Stimulated activated naive CD8-positive, alpha-beta T cell treated with anti-CD3 and anti-CD28 coated beads, Interleukin-15, Interleukin-2, amounts not matched to agents 100 U/mL and 50 U/mL, for 24 hours (primary cell): ENCODE data around the gene FRAT2.
"Not testable (repeated sequence)": the region's sequence is repeated elsewhere in the genome, so short reads cannot be mapped to it uniquely, and the experiment has no call there.

Experiments used
- ATAC-seq: fragments of 150-1000 bp; cut with Tn5 transposase; one replicate; pipeline ENCODE4 v1.10.0; 2021
- DNase-seq: peaks from one replicate; pipeline ENCODE4 v3.0.0; 2021

FRAT2 gene

DNA sequence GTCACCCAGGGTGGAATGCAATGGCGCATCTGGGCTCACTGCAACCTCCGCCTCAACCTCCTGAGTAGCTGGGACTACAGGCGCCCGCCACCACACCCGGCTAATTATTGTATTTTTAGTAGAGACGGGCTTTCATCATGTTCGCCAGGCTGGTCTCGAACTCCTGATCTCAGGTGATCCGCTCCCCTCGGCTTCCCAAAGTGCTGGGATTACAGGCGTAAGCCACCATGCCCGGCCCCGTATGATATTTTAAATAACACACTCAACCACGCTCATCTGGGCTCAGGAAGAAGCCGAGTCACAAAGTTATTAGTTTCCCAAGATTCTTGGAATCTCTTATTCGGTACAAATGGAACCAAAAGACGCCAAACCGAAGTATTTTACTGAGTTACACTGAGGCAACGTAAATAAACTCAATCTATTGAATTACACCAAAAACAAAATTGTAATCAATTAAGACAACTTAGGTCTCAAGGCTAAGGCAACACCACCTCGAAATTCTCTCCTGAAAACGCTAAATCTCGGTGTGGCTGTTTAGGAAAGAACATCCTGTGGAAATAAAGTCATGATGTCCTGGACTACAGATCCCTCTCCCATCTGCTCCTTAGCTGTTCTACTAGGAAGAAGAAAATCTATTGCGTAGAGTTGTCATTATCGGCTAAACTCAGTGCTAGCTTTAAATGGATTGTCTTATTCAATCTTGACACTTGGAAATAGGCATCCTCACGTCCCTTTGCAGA is 43.0 kb downstream of the FRAT2 start:
- DNase-seq = no peak

DNA sequence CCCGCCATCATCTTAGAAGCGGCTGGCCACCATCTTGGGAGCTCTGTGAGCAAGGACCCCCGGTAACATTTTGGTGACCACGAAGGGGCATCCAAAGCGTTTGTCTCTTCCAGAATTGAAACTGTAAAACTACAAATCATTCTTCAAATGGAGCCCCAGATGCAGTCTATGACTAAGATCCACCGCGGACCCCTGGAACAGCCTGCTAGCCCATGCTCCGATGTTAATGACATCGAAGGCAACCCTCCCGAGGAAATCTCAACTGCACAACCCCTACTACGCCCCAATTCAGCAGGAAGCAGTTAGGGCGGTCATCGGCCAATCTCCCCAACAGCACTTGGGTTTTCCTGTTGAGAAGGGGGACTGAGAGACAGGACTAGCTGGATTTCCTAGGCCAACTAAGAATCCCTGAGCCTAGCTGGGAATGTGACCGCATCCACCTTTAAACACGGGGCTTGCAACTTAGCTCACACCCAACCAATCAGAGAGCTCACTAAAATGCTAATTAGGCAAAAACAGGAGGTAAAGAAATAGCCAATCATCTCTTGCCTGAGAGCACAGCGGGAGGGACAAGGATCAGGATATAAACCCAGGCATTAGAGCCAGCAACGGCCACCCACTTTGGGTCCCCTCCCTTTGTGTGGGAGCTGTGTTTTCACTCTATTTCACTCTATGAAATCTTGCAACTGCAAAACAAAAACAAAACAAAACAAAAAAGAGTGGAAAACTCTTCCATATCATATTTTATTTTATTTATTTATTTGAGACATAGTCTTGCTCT is 43.8 kb downstream of the FRAT2 start:
- ATAC-seq, DNase-seq: not testable (repeated sequence)

More for the DNA sequence above, 43.0 kb downstream of the FRAT2 start:
- ATAC-seq = no peak

DNA sequence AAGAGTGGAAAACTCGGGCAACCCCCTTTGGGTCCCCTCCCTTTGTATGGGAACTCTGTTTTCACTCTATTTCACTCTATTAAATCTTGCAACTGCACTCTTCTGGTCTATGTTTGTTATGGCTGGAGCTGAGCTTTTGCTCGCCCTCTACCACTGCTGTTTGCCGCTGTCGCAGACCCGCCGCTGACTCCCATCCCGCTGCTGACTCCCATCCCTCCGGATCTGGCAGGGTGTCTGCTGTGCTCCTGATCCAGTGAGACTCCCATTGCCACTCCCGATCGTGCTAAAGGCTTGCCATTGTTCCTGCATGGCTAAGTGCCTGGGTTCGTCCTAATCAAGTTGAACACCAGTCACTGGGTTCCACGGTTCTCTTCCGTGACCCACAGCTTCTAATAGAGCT is 44.5 kb downstream of the FRAT2 start:
- not testable (repeated sequence) for DNase-seq

More for the DNA sequence above, 44.5 kb downstream of the FRAT2 start:
- not testable (repeated sequence) for ATAC-seq
